IMR-90 (cell line): Measurements from ENCODE around the gene MINK1. TPM values are rescaled to one million over a fixed set of nuclear protein-coding genes. Genes with fewer than 3 reads are reported as not detected.

Experiments used
- ATAC-seq: fragments of 200-7000 bp; cut with Tn5 transposase; 2 replicates; pipeline ENCODE4 v1.9.1; 2020; ENCODE audit warnings: low read depth, mild to moderate bottlenecking, moderate library complexity
- BruUV-seq: library from RNA; stranded (reverse); fragments of 400-500 nt; replicated peaks from 2 replicates; lab custom pipeline; 2021; lab: Mats Ljungman, UMichigan
- CTCF ChIA-PET: fragments of 300-600 bp; formaldehyde crosslinking; extraction: SDS; loops from one replicate; lab custom pipeline; 2021; ENCODE audit warnings: antibody characterized with exemption; lab: Yijun Ruan, JAX
- POLR2A ChIA-PET: fragments of 300-600 bp; sonication (Branson Sonifier 250); formaldehyde crosslinking; loops from one replicate; lab custom pipeline; 2022; ENCODE audit warnings: antibody characterized with exemption; ENCODE audit not compliant: unreplicated experiment; lab: Charles Lee
- DNase-seq: peaks from one replicate; pipeline ENCODE4 v3.0.0; 2013
- H2AFZ ChIP-seq: replicated peaks from 2 replicates; pipeline ENCODE3; 2013; ENCODE audit warnings: low read length, mild to moderate bottlenecking; ENCODE audit not compliant: poor library complexity
- H2AK5ac ChIP-seq: 2 replicates; pipeline ENCODE4 v1.6.1; 2013; ENCODE audit warnings: low read depth, low read length, inconsistent platforms
- H2AK9ac ChIP-seq: replicated peaks from 2 replicates; pipeline ENCODE3; 2013; ENCODE audit warnings: mild to moderate bottlenecking, low read depth, low read length, moderate library complexity; ENCODE audit not compliant: poor library complexity
- H2BK120ac ChIP-seq: 2 replicates; pipeline ENCODE4 v1.6.1; 2013; ENCODE audit warnings: low read depth, low read length, inconsistent platforms
- H2BK15ac ChIP-seq: 3 replicates; pipeline ENCODE4 v1.6.1; 2013; ENCODE audit warnings: low read depth, low read length, inconsistent platforms
- H2BK20ac ChIP-seq: 2 replicates; pipeline ENCODE4 v1.6.1; 2013; ENCODE audit warnings: low read depth, mild to moderate bottlenecking, inconsistent platforms, low read length, moderate library complexity
- H2BK5ac ChIP-seq: 2 replicates; pipeline ENCODE4 v1.6.1; 2013; ENCODE audit warnings: mild to moderate bottlenecking, low read depth, low read length, inconsistent platforms; ENCODE audit not compliant: poor library complexity, severe bottlenecking
- H3K14ac ChIP-seq: replicated peaks from 2 replicates; pipeline ENCODE4 v1.6.1; 2013; ENCODE audit warnings: low read depth, low read length, inconsistent platforms
- H3K18ac ChIP-seq: 2 replicates; pipeline ENCODE4 v1.6.1; 2013; ENCODE audit warnings: low read depth, low read length, control low read depth
- H3K23ac ChIP-seq: 2 replicates; pipeline ENCODE4 v1.6.1; 2013; ENCODE audit warnings: low read depth, low read length, inconsistent platforms
- H3K27ac ChIP-seq: 2 replicates; pipeline ENCODE4 v1.5.1; 2013; ENCODE audit warnings: mild to moderate bottlenecking, control low read depth, low read length; ENCODE audit not compliant: insufficient read depth
- H3K27me3 ChIP-seq: 2 replicates; pipeline ENCODE4 v1.6.1; 2013; ENCODE audit warnings: low read length; ENCODE audit not compliant: control insufficient read depth, insufficient read depth
- H3K36me3 ChIP-seq: 2 replicates; pipeline ENCODE4 v1.6.1; 2013; ENCODE audit warnings: low read length, mixed read lengths; ENCODE audit not compliant: control insufficient read depth, insufficient read depth
- H3K4ac ChIP-seq: 2 replicates; pipeline ENCODE4 v1.6.1; 2013; ENCODE audit warnings: low read depth, low read length, inconsistent platforms
- H3K4me1 ChIP-seq: 2 replicates; pipeline ENCODE4 v1.6.1; 2013; ENCODE audit warnings: low read length, mixed read lengths; ENCODE audit not compliant: control insufficient read depth, insufficient read depth
- H3K4me2 ChIP-seq: 2 replicates; pipeline ENCODE4 v1.6.1; 2013; ENCODE audit warnings: low read depth, mild to moderate bottlenecking, control low read depth, low read length, moderate library complexity
- H3K4me3 ChIP-seq: 2 replicates; pipeline ENCODE4 v1.5.1; 2013; ENCODE audit warnings: low read depth, mild to moderate bottlenecking, control low read depth, low read length, moderate library complexity; ENCODE audit not compliant: insufficient read depth
- H3K56ac ChIP-seq: 2 replicates; pipeline ENCODE4 v1.6.1; 2013; ENCODE audit warnings: low read length, inconsistent platforms; ENCODE audit not compliant: insufficient read depth; ENCODE audit errors: extremely low read depth
- H3K79me1 ChIP-seq, 2 experiments: 2 replicates each; pipeline ENCODE4 v1.6.1; 2013; ENCODE audit warnings: low read length in 2 of 2, inconsistent platforms in 1 of 2, low read depth in 1 of 2
- H3K9ac ChIP-seq: 2 replicates; pipeline ENCODE4 v1.6.1; 2013; ENCODE audit warnings: low read depth, low read length, control low read depth
- H3K9me1 ChIP-seq: 2 replicates; pipeline ENCODE4 v1.6.1; 2013; ENCODE audit warnings: low read length, inconsistent platforms; ENCODE audit not compliant: insufficient read depth
- H3K9me3 ChIP-seq: 2 replicates; pipeline ENCODE4 v1.6.1; 2013; ENCODE audit warnings: low read length; ENCODE audit not compliant: control insufficient read depth, insufficient read depth
- H4K20me1 ChIP-seq: 2 replicates; pipeline ENCODE4 v1.6.1; 2013; ENCODE audit warnings: low read length, inconsistent platforms; ENCODE audit not compliant: insufficient read depth
- H4K5ac ChIP-seq: 2 replicates; pipeline ENCODE4 v1.6.1; 2013; ENCODE audit warnings: mild to moderate bottlenecking, low read depth, low read length, control low read depth
- H4K8ac ChIP-seq, 2 experiments: 2 replicates each; pipeline ENCODE4 v1.6.1; 2013; ENCODE audit warnings: low read depth in 2 of 2, low read length in 2 of 2, control low read depth in 1 of 2, inconsistent platforms in 1 of 2
- H4K91ac ChIP-seq: 2 replicates; pipeline ENCODE4 v1.6.1; 2013; ENCODE audit warnings: low read depth, low read length, inconsistent platforms; ENCODE audit not compliant: insufficient read depth
- BHLHE40 ChIP-seq: fragments of 150-350 bp; IDR thresholded peaks from 2 replicates; pipeline ENCODE4 v1.6.1; 2016; ENCODE audit warnings: mild to moderate bottlenecking, low read depth, low read length
- CEBPB ChIP-seq: IDR thresholded peaks from 2 replicates; pipeline ENCODE4 v1.6.1; 2012; ENCODE audit warnings: low read depth, low read length, improper control_type of control experiment
- CHD1 ChIP-seq: IDR thresholded peaks from 2 replicates; pipeline ENCODE4 v1.6.1; 2012; ENCODE audit warnings: low read depth, low read length, improper control_type of control experiment
- CTCF ChIP-seq: conservative IDR thresholded peaks from 2 replicates; pipeline ENCODE4 v1.5.1; 2012; ENCODE audit warnings: mild to moderate bottlenecking, low read depth, low read length, improper control_type of control experiment
- FOS ChIP-seq: fragments of 150-350 bp; IDR thresholded peaks from 2 replicates; pipeline ENCODE4 v1.6.1; 2016; ENCODE audit warnings: low read depth, low read length
- MAFK ChIP-seq: IDR thresholded peaks from 2 replicates; pipeline ENCODE4 v1.6.1; 2012; ENCODE audit warnings: low read depth, low read length, improper control_type of control experiment
- MXI1 ChIP-seq: IDR thresholded peaks from 2 replicates; pipeline ENCODE4 v1.6.1; 2012; ENCODE audit warnings: low read depth, mild to moderate bottlenecking, low read length, moderate library complexity, borderline replicate concordance
- NFE2L2 ChIP-seq: fragments of 150-350 bp; IDR thresholded peaks from 2 replicates; pipeline ENCODE4 v1.6.1; 2016; ENCODE audit warnings: low read depth, mild to moderate bottlenecking, low read length
- POLR2A ChIP-seq: IDR thresholded peaks from 2 replicates; pipeline ENCODE4 v1.6.1; 2012; ENCODE audit warnings: mild to moderate bottlenecking, low read depth, low read length
- RAD21 ChIP-seq: IDR thresholded peaks from 2 replicates; pipeline ENCODE4 v1.6.1; 2012; ENCODE audit warnings: low read length, improper control_type of control experiment
- RCOR1 ChIP-seq: IDR thresholded peaks from 2 replicates; pipeline ENCODE4 v1.6.1; 2012; ENCODE audit warnings: mild to moderate bottlenecking, low read length, improper control_type of control experiment; ENCODE audit not compliant: insufficient replicate concordance
- RFX5 ChIP-seq: IDR thresholded peaks from 2 replicates; pipeline ENCODE4 v1.8.0; 2012; ENCODE audit warnings: low read depth, mild to moderate bottlenecking, low read length, moderate library complexity
- SMC3 ChIP-seq: fragments of 150-350 bp; IDR thresholded peaks from 2 replicates; pipeline ENCODE4 v1.6.1; 2016; ENCODE audit warnings: low read depth, mild to moderate bottlenecking, antibody characterized with exemption, low read length, moderate library complexity
- USF2 ChIP-seq: fragments of 150-350 bp; IDR thresholded peaks from 2 replicates; pipeline ENCODE4 v1.6.1; 2017; ENCODE audit warnings: mild to moderate bottlenecking, antibody characterized with exemption, low read length, low read depth
- WGBS, 2 experiments: methylation state at CpG; one replicate each; pipeline versions ENCODE4 v1.1.5 to v1.1.7; 2013; ENCODE audit warnings: missing lambda C conversion rate in 2 of 2; ENCODE audit not compliant: insufficient read length in 1 of 2; ENCODE audit errors: extremely low coverage in 2 of 2; 5-methylcytosine and 5-hydroxymethylcytosine counted together
- dilution Hi-C: fragments of 300-500 bp; cut with HindIII; formaldehyde crosslinking; loops from one replicate; pipeline ENCODE4 v1.14.3; 2018; ENCODE audit warnings: low sequenced_read_pairs; ENCODE audit not compliant: unreplicated experiment
- in situ Hi-C: fragments of 300-500 bp; cut with MboI; formaldehyde crosslinking; loops from 3 replicates; pipeline ENCODE4 v1.14.3; 2019; ENCODE audit warnings: low sequenced_read_pairs, inconsistent platforms, mixed read lengths
- intact Hi-C: fragments of 100-400 bp; cut with micrococcal nuclease; formaldehyde crosslinking; loops from 2 replicates; pipeline ENCODE4 v1.10.0; 2022
- polyA plus RNA-seq, 3 experiments: library from polyadenylated mRNA; depleted of rRNA; stranded (reverse); fragments of >200 nt; gene quantifications; 2 replicates each; pipeline ENCODE4 v1.2.3, GENCODE V29; 2012; ENCODE audit warnings: low replicate concordance in 1 of 3
- total RNA-seq: library from RNA; depleted of rRNA; stranded (reverse); fragments of >200 nt; gene quantifications from 2 replicates; pipeline ENCODE4 v1.2.3, GENCODE V29; 2012

The MINK1 gene
- total and polyA plus RNA-seq, 2 of the 4 experiments (the other 2 are of a cell fraction): 12.2 to 40.9 TPM

- Histone ChIP-seq H2BK20ac (no peak overlapping the region), H4K8ac (no peak overlapping the region), H3K4ac (no peak overlapping the region), H3K4me3 (no peak overlapping the region), H4K5ac (no peak overlapping the region), H2AK9ac (no peak overlapping the region), H3K79me1 (no peaks in the 10 kb centered on the region), H3K56ac (no peak overlapping the region), H2BK5ac (no peak overlapping the region), H3K4me1 (no peaks in the 10 kb centered on the region), H3K4me2 (no peak overlapping the region), H3K27ac (no peak overlapping the region), H2BK120ac (no peak overlapping the region), H3K14ac (no peak overlapping the region), H3K18ac (no peak overlapping the region), H3K23ac (no peak overlapping the region), H2AK5ac (no peak overlapping the region), H4K91ac (no peak overlapping the region), H2AFZ (no peak overlapping the region), H4K20me1 (peaks cover 16% of the 10 kb centered on the region), H3K27me3 (no peaks in the 10 kb centered on the region), H3K9ac (no peak overlapping the region), H2BK15ac (no peak overlapping the region), H3K36me3 (peaks cover 50% of the 10 kb centered on the region), H3K9me3 (no peaks in the 10 kb centered on the region), H3K9me1 (no peaks in the 10 kb centered on the region)
- dilution Hi-C loops: no loop called here
- 96% methylated on average over 15 of the region's 18 CpGs; no CpG with 5 or more reads in 1 of the 2 experiments for WGBS, 2 experiments
- POLR2A ChIA-PET: no interaction called here
- in situ Hi-C loops: loop anchor here (10.0 kb wide), 2 partner anchors 173 to 313 kb away; partner anchors contain the start of gene ARRB2
- TF ChIP-seq RFX5: no peak
- no peak for TF ChIP-seq POLR2A
- TF ChIP-seq NFE2L2: no peak
- no peak for TF ChIP-seq MAFK
- no peak for TF ChIP-seq CHD1
- no peak for TF ChIP-seq BHLHE40
- no peak for TF ChIP-seq SMC3
- TF ChIP-seq RAD21: no peak
- TF ChIP-seq CEBPB: no peak
- no peak for TF ChIP-seq RCOR1
- no peak for TF ChIP-seq MXI1
- TF ChIP-seq FOS: no peak
- TF ChIP-seq USF2: no peak
- TF ChIP-seq CTCF: no peak
- CTCF ChIA-PET: interaction anchor here (0.8 kb wide), 2 partner anchors 87 to 98 kb away, joined by 3 read pairs; no protein-coding TSS in a partner anchor
- ATAC-seq (no peak), DNase-seq (no peak)
- intact Hi-C loops: loop anchor here (10.0 kb wide), 1 partner anchor 323 kb away; the partner anchor contains the start of gene GGT6
- BruUV-seq: no TSS peak
Measured at GRCh38 chr17:4887581-4887980, 54.4 kb downstream of the MINK1 start.
